Measurements from ENCODE around the gene ZDHHC9.

Gene ZDHHC9

DNA sequence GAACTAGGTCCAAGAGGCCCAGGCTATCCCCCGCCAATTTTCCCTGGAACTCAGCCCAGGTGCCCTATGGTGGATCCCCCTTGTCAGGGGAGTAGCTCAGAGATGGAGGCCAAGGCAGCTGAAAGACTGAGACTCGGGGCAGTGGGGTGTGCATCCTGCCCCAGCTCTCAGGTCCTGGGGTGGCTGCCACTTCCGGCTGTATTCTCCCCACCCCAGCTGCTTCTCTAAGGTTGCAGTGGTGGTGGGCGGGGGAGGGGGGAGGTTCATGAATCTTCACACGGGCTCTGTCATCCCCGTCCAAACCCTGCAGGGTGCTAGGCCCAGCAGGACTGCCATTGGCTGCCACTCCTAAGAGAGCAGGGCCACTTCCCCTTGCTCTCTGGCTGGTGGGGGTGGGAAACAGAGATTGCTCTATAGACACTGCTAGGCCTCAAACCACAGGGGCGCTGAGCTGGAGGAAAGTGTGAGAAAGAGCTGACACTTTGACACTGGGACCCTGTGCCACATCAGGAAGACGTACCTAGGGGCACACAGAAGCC, 62.5 kb downstream of the ZDHHC9 start:
- no peak overlapping the region for H3K4me3 ChIP-seq
- no peaks in the 10 kb centered on the region for H3K36me3 ChIP-seq (ENCODE audit: insufficient read depth, low read length)
- no peak overlapping the region for H3K27ac ChIP-seq
- DNase-seq (ENCODE audit: low read depth, low spot score), result no peak
- TF ChIP-seq EZH2 (IDR thresholded peaks at IDR 0.05) (no peak), POLR2AphosphoS5 (IDR thresholded peaks at IDR 0.05; ENCODE audit: borderline replicate concordance, low read depth, low read length) (no peak), FOXP2 (optimal IDR thresholded peaks at IDR 0.05; ENCODE audit: control extremely low read depth, extremely low read length, insufficient read depth) (no peak)
- H3K9ac ChIP-seq (ENCODE audit: insufficient read length), result no peak overlapping the region
- no peaks in the 10 kb centered on the region for H3K9me3 ChIP-seq (ENCODE audit: low read depth, low read length)

DNA sequence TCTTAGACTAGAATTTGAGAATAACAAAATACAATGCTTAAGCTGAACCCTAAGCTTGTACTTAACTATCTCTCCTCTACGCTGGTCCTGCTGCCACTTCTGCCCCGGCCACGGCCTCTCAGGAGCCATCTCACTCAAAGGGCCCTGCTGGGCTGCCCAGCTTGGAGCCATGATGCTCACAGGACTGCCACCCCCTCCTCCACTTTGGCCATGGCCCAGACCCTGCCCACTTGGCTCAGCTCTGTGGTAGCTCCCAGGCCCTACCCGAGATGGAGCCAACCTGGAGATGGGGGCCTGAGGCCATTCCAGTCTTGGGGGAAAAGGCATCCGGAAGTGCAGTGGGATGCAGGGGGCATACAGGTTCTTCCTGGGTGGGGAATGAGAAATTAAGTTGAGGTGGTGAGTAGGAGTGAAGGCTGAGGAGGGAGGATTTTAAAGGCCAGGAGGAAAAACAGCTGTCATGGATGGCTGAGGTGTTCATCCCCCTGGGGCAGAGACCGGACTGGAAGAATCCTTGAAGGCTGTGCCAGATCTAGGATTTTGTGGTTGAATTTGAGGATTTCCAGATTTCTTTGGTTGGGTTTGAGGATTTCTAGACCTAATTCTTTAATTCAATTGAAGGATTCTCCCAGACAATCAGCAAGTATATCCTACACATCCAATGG, 63.1 kb downstream of the ZDHHC9 start:
- Histone ChIP-seq H3K9me3 (ENCODE audit: low read depth, low read length) (no peaks in the 10 kb centered on the region), H3K9ac (ENCODE audit: insufficient read length) (no peak overlapping the region), H3K36me3 (ENCODE audit: insufficient read depth, low read length) (no peaks in the 10 kb centered on the region), H3K27ac (no peak overlapping the region), H3K4me3 (no peak overlapping the region)
- DNase-seq (ENCODE audit: low read depth, low spot score), result no peak
- TF ChIP-seq EZH2 (IDR thresholded peaks at IDR 0.05) (no peak), FOXP2 (optimal IDR thresholded peaks at IDR 0.05; ENCODE audit: control extremely low read depth, extremely low read length, insufficient read depth) (no peak), POLR2AphosphoS5 (IDR thresholded peaks at IDR 0.05; ENCODE audit: borderline replicate concordance, low read depth, low read length) (no peak)

DNA sequence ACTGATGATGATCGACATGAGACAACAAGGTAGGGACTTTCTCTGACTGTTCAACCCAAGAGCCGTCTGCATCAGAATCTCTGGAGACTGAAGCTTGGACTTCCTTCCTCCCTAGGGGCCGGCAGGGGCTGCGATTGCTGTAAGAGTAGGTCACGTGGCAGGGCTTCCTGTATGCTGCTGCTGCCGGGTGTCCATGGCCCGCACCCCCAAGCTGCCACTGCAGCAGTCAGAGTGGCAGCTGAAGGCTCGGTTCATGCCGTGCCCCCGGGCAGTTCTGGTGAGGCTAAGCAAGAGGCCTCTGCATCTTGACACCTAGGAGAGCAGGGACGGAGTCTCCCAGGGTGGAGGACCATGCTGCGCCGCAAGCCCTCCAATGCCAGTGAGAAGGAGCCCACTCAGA, 63.9 kb downstream of the ZDHHC9 start, which contains the start of gene SASH3:
Gene SASH3 (plus strand): TSS at position 203 of the 400 bp plus-strand sequence. CDS start 149 bp downstream, at position 352.
- TF ChIP-seq POLR2AphosphoS5 (IDR thresholded peaks at IDR 0.05; ENCODE audit: borderline replicate concordance, low read depth, low read length), result no peak
- no peak for TF ChIP-seq EZH2 (IDR thresholded peaks at IDR 0.05)
- TF ChIP-seq FOXP2 (optimal IDR thresholded peaks at IDR 0.05; ENCODE audit: control extremely low read depth, extremely low read length, insufficient read depth), result no peak
- Histone ChIP-seq H3K9me3 (ENCODE audit: low read depth, low read length) (no peaks in the 10 kb centered on the region), H3K4me3 (no peak within 1 kb of the TSS), H3K27ac (no peak within 1 kb of the TSS), H3K9ac (ENCODE audit: insufficient read length) (no peak within 1 kb of the TSS), H3K36me3 (ENCODE audit: insufficient read depth, low read length) (no peaks in the 10 kb centered on the region)
- DNase-seq (ENCODE audit: low read depth, low spot score), result no peak

DNA sequence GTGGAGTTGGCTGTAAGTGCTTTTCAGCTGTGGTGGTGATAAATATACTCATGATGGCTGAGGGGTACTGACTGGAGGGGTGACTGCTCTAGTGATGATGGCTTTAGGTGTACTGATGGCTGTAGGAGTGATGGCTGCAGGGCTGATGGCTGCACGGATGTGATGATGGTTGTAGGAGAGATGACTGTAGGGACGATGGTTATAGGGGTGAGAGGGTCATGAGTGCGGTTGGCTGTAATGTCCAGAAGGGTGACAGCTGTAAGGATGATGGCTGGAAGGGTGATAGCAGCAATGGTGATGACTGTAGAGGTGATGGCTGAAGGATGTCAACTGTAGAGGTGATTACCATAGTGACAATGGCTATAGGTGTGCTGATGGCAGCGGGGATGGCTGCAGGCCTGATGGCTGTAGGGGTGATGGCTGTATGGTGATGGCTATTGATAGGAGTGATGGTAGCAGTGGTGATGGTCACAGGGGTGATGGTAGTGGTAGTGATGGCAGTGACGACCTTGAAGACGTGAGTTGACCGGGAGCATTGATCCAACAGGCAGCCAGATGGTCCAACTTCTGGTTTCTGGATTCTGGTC, 64.5 kb downstream of the ZDHHC9 start:
- no peak for DNase-seq (ENCODE audit: low read depth, low spot score)
- no peak for TF ChIP-seq EZH2 (IDR thresholded peaks at IDR 0.05)
- TF ChIP-seq POLR2AphosphoS5 (IDR thresholded peaks at IDR 0.05; ENCODE audit: borderline replicate concordance, low read depth, low read length), result no peak
- no peak for TF ChIP-seq FOXP2 (optimal IDR thresholded peaks at IDR 0.05; ENCODE audit: control extremely low read depth, extremely low read length, insufficient read depth)
- Histone ChIP-seq H3K27ac (no peak overlapping the region), H3K4me3 (no peak overlapping the region), H3K9me3 (ENCODE audit: low read depth, low read length) (no peaks in the 10 kb centered on the region), H3K9ac (ENCODE audit: insufficient read length) (no peak overlapping the region), H3K36me3 (ENCODE audit: insufficient read depth, low read length) (no peaks in the 10 kb centered on the region)

DNA sequence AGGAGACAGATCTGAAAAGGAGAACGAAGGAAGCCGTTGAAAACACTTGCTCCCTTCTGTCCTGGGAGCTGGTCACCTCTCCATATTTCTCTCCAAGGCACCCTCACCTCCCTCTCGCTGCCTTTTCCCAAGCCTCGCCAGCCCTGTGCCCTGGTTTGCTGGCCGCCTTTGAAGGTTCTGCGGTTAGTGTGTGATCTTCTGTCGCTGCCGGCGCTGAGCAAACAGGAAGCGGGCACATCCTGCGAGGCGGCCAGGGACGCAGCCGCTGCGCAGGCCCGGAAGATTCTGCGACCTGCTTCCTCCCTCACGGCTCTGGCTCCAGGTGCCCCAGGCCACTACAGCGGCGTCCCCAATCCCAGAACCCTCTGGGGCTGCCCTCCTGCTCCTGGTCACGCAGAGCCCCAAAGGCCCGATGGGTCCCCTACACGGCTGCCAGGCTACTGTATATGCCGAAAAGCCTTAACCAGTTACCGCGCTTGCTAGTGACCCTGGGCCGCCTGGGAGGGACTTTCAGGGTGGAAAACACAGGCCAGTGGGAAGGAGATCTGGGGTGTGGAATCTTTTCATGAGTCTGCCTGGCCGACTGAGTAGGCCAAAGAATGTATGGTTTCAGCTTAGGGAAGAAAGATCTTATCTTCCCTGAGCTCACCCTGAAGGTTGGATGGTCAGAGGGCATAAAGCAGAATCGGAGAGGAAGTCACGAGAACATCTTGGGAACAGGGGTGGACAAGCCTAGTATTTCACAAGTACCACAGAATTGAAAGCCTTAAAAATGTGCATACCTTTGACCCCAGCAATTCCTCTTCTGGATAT, 66.3 kb downstream of the ZDHHC9 start:
- Histone ChIP-seq H3K9ac (ENCODE audit: insufficient read length) (no peak overlapping the region), H3K4me3 (no peak overlapping the region), H3K27ac (no peak overlapping the region), H3K9me3 (ENCODE audit: low read depth, low read length) (no peaks in the 10 kb centered on the region), H3K36me3 (ENCODE audit: insufficient read depth, low read length) (no peaks in the 10 kb centered on the region)
- no peak for TF ChIP-seq FOXP2 (optimal IDR thresholded peaks at IDR 0.05; ENCODE audit: control extremely low read depth, extremely low read length, insufficient read depth)
- no peak for DNase-seq (ENCODE audit: low read depth, low spot score)

DNA sequence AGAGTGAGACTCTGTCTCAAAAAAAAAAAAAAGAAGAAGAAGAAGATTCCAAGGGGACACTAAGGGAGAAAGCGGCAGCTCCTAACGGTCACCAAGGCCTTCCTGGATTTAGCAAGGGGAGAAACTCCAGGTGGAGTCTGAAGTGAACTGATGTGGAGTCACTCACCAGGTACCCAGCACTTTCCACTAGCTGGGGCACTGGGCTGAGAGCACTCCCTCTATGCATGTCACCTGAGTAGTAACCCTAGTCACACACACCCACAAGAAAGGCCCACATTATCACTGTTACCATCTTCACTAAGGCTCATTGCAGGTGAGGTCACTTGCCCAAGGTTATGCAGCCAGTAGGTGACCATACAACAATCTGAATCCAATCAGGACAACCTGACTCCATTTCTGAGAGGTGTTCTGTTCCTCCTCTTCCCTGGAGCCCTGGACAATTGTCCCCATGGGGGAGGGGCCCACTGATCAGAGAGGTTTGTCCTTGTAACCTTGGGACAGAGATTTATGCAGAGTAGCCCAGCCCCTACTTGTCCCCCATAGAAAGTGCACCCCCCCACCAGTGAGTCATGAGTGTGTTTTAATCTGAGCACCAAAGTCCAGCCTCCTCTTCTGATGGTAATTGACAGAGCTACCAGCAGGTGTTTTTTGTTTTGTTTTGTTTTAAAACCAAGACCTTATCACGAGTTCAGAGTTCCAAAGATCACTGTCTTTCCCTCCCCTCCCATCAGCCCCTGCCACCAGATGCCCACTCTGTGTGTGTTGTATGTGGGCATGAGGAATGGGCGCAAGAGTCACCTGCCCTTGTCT, 69.8 kb downstream of the ZDHHC9 start:
- H3K4me3 ChIP-seq, result no peak overlapping the region
- DNase-seq (ENCODE audit: low read depth, low spot score), result no peak
- no peaks in the 10 kb centered on the region for H3K9me3 ChIP-seq (ENCODE audit: low read depth, low read length)
- TF ChIP-seq POLR2AphosphoS5 (IDR thresholded peaks at IDR 0.05; ENCODE audit: borderline replicate concordance, low read depth, low read length) (no peak), EZH2 (IDR thresholded peaks at IDR 0.05) (no peak), FOXP2 (optimal IDR thresholded peaks at IDR 0.05; ENCODE audit: control extremely low read depth, extremely low read length, insufficient read depth) (no peak)
- no peak overlapping the region for H3K27ac ChIP-seq
- no peaks in the 10 kb centered on the region for H3K36me3 ChIP-seq (ENCODE audit: insufficient read depth, low read length)
- H3K9ac ChIP-seq (ENCODE audit: insufficient read length), result no peak overlapping the region

DNA sequence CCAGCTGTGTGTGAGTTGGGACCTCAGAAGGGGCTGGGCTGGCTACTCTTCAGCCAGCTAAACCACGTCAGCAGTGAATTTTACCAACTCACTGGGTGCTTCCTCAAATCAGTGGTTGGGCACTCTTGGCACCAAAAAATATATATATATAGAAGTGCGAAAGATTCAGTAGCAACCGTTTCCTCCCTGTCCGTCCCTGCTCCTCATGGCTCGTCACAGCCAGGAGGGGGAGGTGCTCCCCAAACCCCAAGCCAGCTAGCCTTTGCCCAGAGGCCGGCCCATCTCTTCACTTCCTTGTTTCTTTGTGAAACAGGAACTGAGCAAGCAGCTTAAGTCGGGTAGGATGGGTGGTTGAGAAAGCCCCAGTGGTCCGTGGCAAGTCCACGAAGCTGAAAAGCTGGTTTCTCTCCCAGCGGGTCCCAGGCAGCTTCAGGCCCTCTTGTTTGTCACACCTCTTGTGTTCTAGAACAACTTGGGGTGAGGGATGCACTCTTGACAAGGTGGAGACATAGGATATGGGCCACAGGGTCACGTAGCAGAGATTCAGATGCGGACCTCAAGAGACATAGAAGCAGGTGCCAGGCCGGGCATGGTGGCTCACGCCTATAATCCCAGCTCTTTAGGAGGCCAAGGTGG, 70.8 kb downstream of the ZDHHC9 start:
- DNase-seq (ENCODE audit: low read depth, low spot score), result no peak
- no peak overlapping the region for H3K27ac ChIP-seq
- H3K9ac ChIP-seq (ENCODE audit: insufficient read length), result no peak overlapping the region
- no peaks in the 10 kb centered on the region for H3K36me3 ChIP-seq (ENCODE audit: insufficient read depth, low read length)
- no peaks in the 10 kb centered on the region for H3K9me3 ChIP-seq (ENCODE audit: low read depth, low read length)
- H3K4me3 ChIP-seq, result no peak overlapping the region
- TF ChIP-seq EZH2 (IDR thresholded peaks at IDR 0.05) (no peak), FOXP2 (optimal IDR thresholded peaks at IDR 0.05; ENCODE audit: control extremely low read depth, extremely low read length, insufficient read depth) (no peak), POLR2AphosphoS5 (IDR thresholded peaks at IDR 0.05; ENCODE audit: borderline replicate concordance, low read depth, low read length) (no peak)
